SK-N-SH (cell line): Measurements from ENCODE around the gene GHR. TPM values are rescaled to one million over a fixed set of nuclear protein-coding genes. Genes with fewer than 3 reads are reported as not detected.

Experiments used
- CTCF ChIA-PET: fragments of 300-600, 350-600 bp; formaldehyde crosslinking; extraction: SDS; loops from one replicate; lab custom pipeline; 2021; lab: Yijun Ruan, JAX
- POLR2A ChIA-PET: fragments of 350-600 bp; sonication (Branson Sonifier 250); formaldehyde crosslinking; extraction: SDS; loops from one replicate; lab custom pipeline; 2020; ENCODE audit warnings: antibody characterized with exemption, inconsistent platforms; lab: Yijun Ruan, JAX
- DNase-seq: peaks from one replicate; pipeline ENCODE4 v3.0.0; 2012
- H2AFZ ChIP-seq: fragments of 200-600 bp; sonication (generic); 2 replicates; pipeline ENCODE4 v1.8.1; 2016; ENCODE audit warnings: antibody characterized with exemption, mild to moderate bottlenecking, low read depth
- H3F3A ChIP-seq: fragments of 200-600 bp; sonication (generic); replicated peaks from 2 replicates; pipeline ENCODE3; 2016; ENCODE audit warnings: antibody characterized with exemption, mild to moderate bottlenecking; ENCODE audit not compliant: insufficient read depth
- H3K27ac ChIP-seq, 2 experiments: fragments of 200-500 bp in 1 of 2; fragments of 200-600 bp in 1 of 2; sonication (Bioruptor generic) in 1 of 2; sonication (generic), shearing (Covaris generic) in 1 of 2; 2 replicates each; pipeline versions ENCODE4 v1.5.1 to v1.6.1; 2014 to 2016; ENCODE audit warnings: low read depth in 2 of 2, inconsistent platforms in 1 of 2, low read length in 1 of 2, mild to moderate bottlenecking in 1 of 2, mixed read lengths in 1 of 2
- H3K27me3 ChIP-seq: fragments of 200-600 bp; sonication (generic), shearing (Covaris generic); 2 replicates; pipeline ENCODE4 v1.6.1; 2016; ENCODE audit warnings: mixed run types; ENCODE audit not compliant: insufficient read depth
- H3K36me3 ChIP-seq, 2 experiments: fragments of 200-500 bp in 1 of 2; fragments of 200-600 bp in 1 of 2; sonication (Bioruptor generic) in 1 of 2; sonication (generic) in 1 of 2; replicated peaks in 1 of 2; 2 replicates each; pipeline versions ENCODE3 to v1.5.1; 2014 to 2016; ENCODE audit warnings: low read length in 1 of 2, mild to moderate bottlenecking in 1 of 2; ENCODE audit not compliant: insufficient read depth in 2 of 2, control insufficient read depth in 1 of 2
- H3K4me1 ChIP-seq, 2 experiments: fragments of 200-500 bp in 1 of 2; fragments of 200-600 bp in 1 of 2; sonication (Bioruptor generic) in 1 of 2; sonication (generic), shearing (Covaris generic) in 1 of 2; 2 replicates each; pipeline versions ENCODE4 v1.5.1 to v1.6.1; 2014 to 2016; ENCODE audit warnings: low read depth in 1 of 2, low read length in 1 of 2, mixed run types in 1 of 2; ENCODE audit not compliant: insufficient read depth in 2 of 2, control insufficient read depth in 1 of 2
- H3K4me2 ChIP-seq: fragments of 200-600 bp; sonication (generic), shearing (Covaris generic); 2 replicates; pipeline ENCODE4 v1.6.1; 2017; ENCODE audit warnings: mixed run types
- H3K4me3 ChIP-seq, 2 experiments: fragments of 200-500 bp in 1 of 2; fragments of 200-600 bp in 1 of 2; sonication (Bioruptor generic) in 1 of 2; sonication (generic), shearing (Covaris generic) in 1 of 2; 2 replicates each; pipeline versions ENCODE4 v1.5.1 to v1.8.1; 2014 to 2016; ENCODE audit warnings: low read depth in 2 of 2, inconsistent platforms in 1 of 2, low read length in 1 of 2, mild to moderate bottlenecking in 1 of 2, mixed read lengths in 1 of 2, moderate library complexity in 1 of 2
- H3K79me2 ChIP-seq: fragments of 200-600 bp; sonication (generic); 2 replicates; pipeline ENCODE4 v1.8.1; 2017; ENCODE audit warnings: mild to moderate bottlenecking; ENCODE audit not compliant: insufficient read depth
- H3K9ac ChIP-seq: fragments of 200-600 bp; sonication (generic); 2 replicates; pipeline ENCODE4 v1.6.1; 2017; ENCODE audit warnings: mixed run types
- H3K9me2 ChIP-seq: fragments of 200-600 bp; sonication (generic); 2 replicates; pipeline ENCODE4 v1.6.1; 2017; ENCODE audit warnings: mixed run types
- H3K9me3 ChIP-seq: fragments of 200-600 bp; sonication (generic); 2 replicates; pipeline ENCODE4 v1.6.1; 2017; ENCODE audit warnings: mixed run types, mild to moderate bottlenecking, moderate library complexity
- H4K20me1 ChIP-seq: fragments of 200-600 bp; sonication (generic); 2 replicates; pipeline ENCODE4 v1.6.1; 2017; ENCODE audit warnings: mild to moderate bottlenecking, mixed run types; ENCODE audit not compliant: insufficient read depth
- CHD2 ChIP-seq: fragments of 150-350 bp; IDR thresholded peaks from 2 replicates; pipeline ENCODE4 v1.6.1; 2018; ENCODE audit warnings: low read length; ENCODE audit not compliant: partially characterized antibody
- ELF1 ChIP-seq: IDR thresholded peaks from 2 replicates; pipeline ENCODE4 v1.4.0; 2012
- EP300 ChIP-seq, 2 experiments: IDR thresholded peaks; 2 replicates each; pipeline versions ENCODE4 v1.4.0 to v1.6.1; 2012; ENCODE audit warnings: borderline replicate concordance in 1 of 2, low read depth in 1 of 2, low read length in 1 of 2
- EZH2phosphoT487 ChIP-seq: fragments of 200-600 bp; sonication (generic); IDR thresholded peaks from 2 replicates; pipeline ENCODE4 v1.6.1; 2017; ENCODE audit warnings: low read depth, mixed run types, mild to moderate bottlenecking, antibody characterized with exemption, moderate library complexity, borderline replicate concordance
- FOXM1 ChIP-seq: IDR thresholded peaks from 2 replicates; pipeline ENCODE4 v1.4.0; 2012; ENCODE audit warnings: low read depth, mild to moderate bottlenecking
- GABPA ChIP-seq: IDR thresholded peaks from 2 replicates; pipeline ENCODE4 v1.4.0; 2012; ENCODE audit warnings: low read depth, mild to moderate bottlenecking
- GATA2 ChIP-seq: sonication (generic); formaldehyde crosslinking; IDR thresholded peaks from 2 replicates; pipeline ENCODE4 v1.5.0; 2020; ENCODE audit warnings: mild to moderate bottlenecking, missing genetic modification reagents
- MXI1 ChIP-seq: IDR thresholded peaks from 2 replicates; pipeline ENCODE4 v1.6.1; 2012; ENCODE audit warnings: mild to moderate bottlenecking, low read depth, low read length, improper control_type of control experiment
- RFX5 ChIP-seq: IDR thresholded peaks from 2 replicates; pipeline ENCODE4 v1.6.1; 2012; ENCODE audit warnings: mild to moderate bottlenecking, improper control_type of control experiment, low read length
- SMC3 ChIP-seq: IDR thresholded peaks from 2 replicates; pipeline ENCODE4 v1.6.1; 2012; ENCODE audit warnings: low read depth, low read length, improper control_type of control experiment
- TCF12 ChIP-seq: IDR thresholded peaks from 2 replicates; pipeline ENCODE4 v1.4.0; 2012
- WGBS: methylation state at CpG from one replicate; pipeline ENCODE4 v1.1.6; 2017; ENCODE audit warnings: low lambda C conversion rate; 5-methylcytosine and 5-hydroxymethylcytosine counted together
- polyA plus RNA-seq, 3 experiments: library from polyadenylated mRNA; depleted of rRNA; stranded (reverse); fragments of >200 nt; gene quantifications; 2 replicates each; pipeline ENCODE4 v1.2.3, GENCODE V29; 2012
- TF ChIP-seq, protein P1 (sequence below): IDR thresholded peaks from 2 replicates; pipeline ENCODE4 v1.4.0; 2012; ENCODE audit warnings: low read depth, borderline replicate concordance
- TF ChIP-seq, protein P2 (sequence below): IDR thresholded peaks from 2 replicates; pipeline ENCODE4 v1.4.0; 2012; ENCODE audit warnings: low read depth, borderline replicate concordance
- TF ChIP-seq, protein P3 (sequence below): IDR thresholded peaks from 2 replicates; pipeline ENCODE4; 2012
- TF ChIP-seq, protein P4 (sequence below): fragments of 150-350 bp; IDR thresholded peaks from 2 replicates; pipeline ENCODE4 v1.6.1; 2016; ENCODE audit warnings: mild to moderate bottlenecking, low read depth, low read length
- TF ChIP-seq, protein P5 (sequence below): fragments of 200-600 bp; sonication (generic); IDR thresholded peaks from 2 replicates; pipeline ENCODE4 v1.6.1; 2017; ENCODE audit warnings: antibody characterized with exemption, mild to moderate bottlenecking, moderate library complexity

The GHR gene
- polyA plus RNA-seq, 1 of the 3 experiments (the other 2 are of a cell fraction): 0.03 TPM

DNA sequence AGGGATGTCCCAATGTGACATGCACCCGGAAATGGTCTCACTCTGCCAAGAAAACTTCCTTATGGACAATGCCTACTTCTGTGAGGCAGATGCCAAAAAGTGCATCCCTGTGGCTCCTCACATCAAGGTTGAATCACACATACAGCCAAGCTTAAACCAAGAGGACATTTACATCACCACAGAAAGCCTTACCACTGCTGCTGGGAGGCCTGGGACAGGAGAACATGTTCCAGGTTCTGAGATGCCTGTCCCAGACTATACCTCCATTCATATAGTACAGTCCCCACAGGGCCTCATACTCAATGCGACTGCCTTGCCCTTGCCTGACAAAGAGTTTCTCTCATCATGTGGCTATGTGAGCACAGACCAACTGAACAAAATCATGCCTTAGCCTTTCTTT lies 295.8 kb downstream of the GHR start:
- no peaks in the 10 kb centered on the region for H3K4me1 ChIP-seq
- ChIA-PET POLR2A (no interaction called here), CTCF (no interaction called here)
- H3K36me3 ChIP-seq: no peaks in the 10 kb centered on the region
- no peaks in the 10 kb centered on the region for H4K20me1 ChIP-seq
- no peaks in the 10 kb centered on the region for H3F3A ChIP-seq
- H3K9ac ChIP-seq: no peak overlapping the region
- H3K79me2 ChIP-seq: no peaks in the 10 kb centered on the region
- 0% methylated on average over 2 of the region's 2 CpGs for whole genome bisulfite sequencing
- H3K4me2 ChIP-seq: no peak overlapping the region
- no peak overlapping the region for H3K4me3 ChIP-seq
- H3K9me3 ChIP-seq: no peaks in the 10 kb centered on the region
- DNase-seq: no peak
- H3K27me3 ChIP-seq: peaks cover 6% of the 10 kb centered on the region; the same call in 1 of the 2 replicates
- no peak overlapping the region for H3K27ac ChIP-seq
- H2AFZ ChIP-seq: no peak overlapping the region
- TF ChIP-seq, protein P1, sequence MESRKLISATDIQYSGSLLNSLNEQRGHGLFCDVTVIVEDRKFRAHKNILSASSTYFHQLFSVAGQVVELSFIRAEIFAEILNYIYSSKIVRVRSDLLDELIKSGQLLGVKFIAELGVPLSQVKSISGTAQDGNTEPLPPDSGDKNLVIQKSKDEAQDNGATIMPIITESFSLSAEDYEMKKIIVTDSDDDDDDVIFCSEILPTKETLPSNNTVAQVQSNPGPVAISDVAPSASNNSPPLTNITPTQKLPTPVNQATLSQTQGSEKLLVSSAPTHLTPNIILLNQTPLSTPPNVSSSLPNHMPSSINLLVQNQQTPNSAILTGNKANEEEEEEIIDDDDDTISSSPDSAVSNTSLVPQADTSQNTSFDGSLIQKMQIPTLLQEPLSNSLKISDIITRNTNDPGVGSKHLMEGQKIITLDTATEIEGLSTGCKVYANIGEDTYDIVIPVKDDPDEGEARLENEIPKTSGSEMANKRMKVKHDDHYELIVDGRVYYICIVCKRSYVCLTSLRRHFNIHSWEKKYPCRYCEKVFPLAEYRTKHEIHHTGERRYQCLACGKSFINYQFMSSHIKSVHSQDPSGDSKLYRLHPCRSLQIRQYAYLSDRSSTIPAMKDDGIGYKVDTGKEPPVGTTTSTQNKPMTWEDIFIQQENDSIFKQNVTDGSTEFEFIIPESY: no peak
- TF ChIP-seq TCF12 (no peak), RFX5 (no peak), SMC3 (no peak), GATA2 (CRISPR knock-in tag) (no peak), EP300 (IDR thresholded peaks at IDR 0.05; ENCODE audit: borderline replicate concordance in 1 of 2, low read depth in 1 of 2, low read length in 1 of 2) (no peak), FOXM1 (no peak), MXI1 (no peak), ELF1 (no peak), EZH2phosphoT487 (no peak), CHD2 (no peak), GABPA (no peak)
- TF ChIP-seq, protein P2, sequence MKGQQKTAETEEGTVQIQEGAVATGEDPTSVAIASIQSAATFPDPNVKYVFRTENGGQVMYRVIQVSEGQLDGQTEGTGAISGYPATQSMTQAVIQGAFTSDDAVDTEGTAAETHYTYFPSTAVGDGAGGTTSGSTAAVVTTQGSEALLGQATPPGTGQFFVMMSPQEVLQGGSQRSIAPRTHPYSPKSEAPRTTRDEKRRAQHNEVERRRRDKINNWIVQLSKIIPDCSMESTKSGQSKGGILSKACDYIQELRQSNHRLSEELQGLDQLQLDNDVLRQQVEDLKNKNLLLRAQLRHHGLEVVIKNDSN: no peak
- TF ChIP-seq, protein P3, sequence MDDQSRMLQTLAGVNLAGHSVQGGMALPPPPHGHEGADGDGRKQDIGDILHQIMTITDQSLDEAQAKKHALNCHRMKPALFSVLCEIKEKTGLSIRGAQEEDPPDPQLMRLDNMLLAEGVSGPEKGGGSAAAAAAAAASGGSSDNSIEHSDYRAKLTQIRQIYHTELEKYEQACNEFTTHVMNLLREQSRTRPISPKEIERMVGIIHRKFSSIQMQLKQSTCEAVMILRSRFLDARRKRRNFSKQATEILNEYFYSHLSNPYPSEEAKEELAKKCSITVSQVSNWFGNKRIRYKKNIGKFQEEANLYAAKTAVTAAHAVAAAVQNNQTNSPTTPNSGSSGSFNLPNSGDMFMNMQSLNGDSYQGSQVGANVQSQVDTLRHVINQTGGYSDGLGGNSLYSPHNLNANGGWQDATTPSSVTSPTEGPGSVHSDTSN: no peak
- no peaks in the 10 kb centered on the region for H3K9me2 ChIP-seq

DNA sequence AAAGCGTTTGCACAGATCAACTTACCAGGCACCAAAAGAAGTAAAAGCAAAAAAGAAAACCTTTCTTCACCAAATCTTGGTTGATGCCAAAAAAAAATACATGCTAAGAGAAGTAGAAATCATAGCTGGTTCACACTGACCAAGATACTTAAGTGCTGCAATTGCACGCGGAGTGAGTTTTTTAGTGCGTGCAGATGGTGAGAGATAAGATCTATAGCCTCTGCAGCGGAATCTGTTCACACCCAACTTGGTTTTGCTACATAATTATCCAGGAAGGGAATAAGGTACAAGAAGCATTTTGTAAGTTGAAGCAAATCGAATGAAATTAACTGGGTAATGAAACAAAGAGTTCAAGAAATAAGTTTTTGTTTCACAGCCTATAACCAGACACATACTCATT lies 297.0 kb downstream of the GHR start:
- Histone ChIP-seq H2AFZ (no peak overlapping the region), H3F3A (no peaks in the 10 kb centered on the region), H3K27ac (no peak overlapping the region), H3K36me3 (no peaks in the 10 kb centered on the region), H3K9me2 (no peaks in the 10 kb centered on the region), H3K4me1 (no peaks in the 10 kb centered on the region), H3K4me3 (no peak overlapping the region), H3K9ac (no peak overlapping the region), H3K9me3 (no peaks in the 10 kb centered on the region), H4K20me1 (no peaks in the 10 kb centered on the region), H3K79me2 (no peaks in the 10 kb centered on the region), H3K4me2 (no peak overlapping the region), H3K27me3 (peaks cover 6% of the 10 kb centered on the region; the same call in 1 of the 2 replicates)
- ChIA-PET POLR2A (no interaction called here), CTCF (no interaction called here)
- no peak for DNase-seq
- WGBS: 5% methylated on average over 6 of the region's 6 CpGs
- TF ChIP-seq, protein P4, sequence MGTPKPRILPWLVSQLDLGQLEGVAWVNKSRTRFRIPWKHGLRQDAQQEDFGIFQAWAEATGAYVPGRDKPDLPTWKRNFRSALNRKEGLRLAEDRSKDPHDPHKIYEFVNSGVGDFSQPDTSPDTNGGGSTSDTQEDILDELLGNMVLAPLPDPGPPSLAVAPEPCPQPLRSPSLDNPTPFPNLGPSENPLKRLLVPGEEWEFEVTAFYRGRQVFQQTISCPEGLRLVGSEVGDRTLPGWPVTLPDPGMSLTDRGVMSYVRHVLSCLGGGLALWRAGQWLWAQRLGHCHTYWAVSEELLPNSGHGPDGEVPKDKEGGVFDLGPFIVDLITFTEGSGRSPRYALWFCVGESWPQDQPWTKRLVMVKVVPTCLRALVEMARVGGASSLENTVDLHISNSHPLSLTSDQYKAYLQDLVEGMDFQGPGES: no peak
- TF ChIP-seq, protein P3: no peak
- no peak for TF ChIP-seq ELF1
- TF ChIP-seq, protein P5, sequence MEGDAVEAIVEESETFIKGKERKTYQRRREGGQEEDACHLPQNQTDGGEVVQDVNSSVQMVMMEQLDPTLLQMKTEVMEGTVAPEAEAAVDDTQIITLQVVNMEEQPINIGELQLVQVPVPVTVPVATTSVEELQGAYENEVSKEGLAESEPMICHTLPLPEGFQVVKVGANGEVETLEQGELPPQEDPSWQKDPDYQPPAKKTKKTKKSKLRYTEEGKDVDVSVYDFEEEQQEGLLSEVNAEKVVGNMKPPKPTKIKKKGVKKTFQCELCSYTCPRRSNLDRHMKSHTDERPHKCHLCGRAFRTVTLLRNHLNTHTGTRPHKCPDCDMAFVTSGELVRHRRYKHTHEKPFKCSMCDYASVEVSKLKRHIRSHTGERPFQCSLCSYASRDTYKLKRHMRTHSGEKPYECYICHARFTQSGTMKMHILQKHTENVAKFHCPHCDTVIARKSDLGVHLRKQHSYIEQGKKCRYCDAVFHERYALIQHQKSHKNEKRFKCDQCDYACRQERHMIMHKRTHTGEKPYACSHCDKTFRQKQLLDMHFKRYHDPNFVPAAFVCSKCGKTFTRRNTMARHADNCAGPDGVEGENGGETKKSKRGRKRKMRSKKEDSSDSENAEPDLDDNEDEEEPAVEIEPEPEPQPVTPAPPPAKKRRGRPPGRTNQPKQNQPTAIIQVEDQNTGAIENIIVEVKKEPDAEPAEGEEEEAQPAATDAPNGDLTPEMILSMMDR: no peak
- TF ChIP-seq, protein P2: no peak
- TF ChIP-seq EZH2phosphoT487: no peak
